ENCODE measurements around the gene UTP25.
"Not testable (repeated sequence)": the region's sequence is repeated elsewhere in the genome, so short reads cannot be mapped to it uniquely, and the experiment has no call there.

Gene UTP25

GRCh38 chr1:209883341-209883971 is 55.7 kb downstream of the UTP25 start:
- Histone ChIP-seq H3K9me3 (ENCODE audit: control insufficient read depth, insufficient read depth, low read length) (no peaks in the 10 kb centered on the region), H3K9ac (ENCODE audit: low read depth, low read length) (no peak overlapping the region), H3K4me3 (ENCODE audit: low read depth, low read length) (no peak overlapping the region), H3K36me3 (ENCODE audit: control insufficient read depth, insufficient read depth, low read length) (no peaks in the 10 kb centered on the region), H3K27me3 (ENCODE audit: control insufficient read depth, insufficient read depth, low read length) (no peaks in the 10 kb centered on the region), H3K4me1 (ENCODE audit: control insufficient read depth, insufficient read depth, low read length) (peaks cover 23% of the 10 kb centered on the region), H3K27ac (ENCODE audit: low read depth, low read length) (peak overlapping the region; percentile 55)

GRCh38 chr1:209884249-209884648 is 56.5 kb downstream of the UTP25 start:
- peaks cover 23% of the 10 kb centered on the region for H3K4me1 ChIP-seq (ENCODE audit: control insufficient read depth, insufficient read depth, low read length)
- H3K36me3 ChIP-seq (ENCODE audit: control insufficient read depth, insufficient read depth, low read length), result no peaks in the 10 kb centered on the region
- peak overlapping the region; percentile 55 for H3K27ac ChIP-seq (ENCODE audit: low read depth, low read length)
- no peak overlapping the region for H3K4me3 ChIP-seq (ENCODE audit: low read depth, low read length)
- no peaks in the 10 kb centered on the region for H3K27me3 ChIP-seq (ENCODE audit: control insufficient read depth, insufficient read depth, low read length)
- H3K9me3 ChIP-seq (ENCODE audit: control insufficient read depth, insufficient read depth, low read length), result no peaks in the 10 kb centered on the region
- H3K9ac ChIP-seq (ENCODE audit: low read depth, low read length), result no peak overlapping the region

DNA sequence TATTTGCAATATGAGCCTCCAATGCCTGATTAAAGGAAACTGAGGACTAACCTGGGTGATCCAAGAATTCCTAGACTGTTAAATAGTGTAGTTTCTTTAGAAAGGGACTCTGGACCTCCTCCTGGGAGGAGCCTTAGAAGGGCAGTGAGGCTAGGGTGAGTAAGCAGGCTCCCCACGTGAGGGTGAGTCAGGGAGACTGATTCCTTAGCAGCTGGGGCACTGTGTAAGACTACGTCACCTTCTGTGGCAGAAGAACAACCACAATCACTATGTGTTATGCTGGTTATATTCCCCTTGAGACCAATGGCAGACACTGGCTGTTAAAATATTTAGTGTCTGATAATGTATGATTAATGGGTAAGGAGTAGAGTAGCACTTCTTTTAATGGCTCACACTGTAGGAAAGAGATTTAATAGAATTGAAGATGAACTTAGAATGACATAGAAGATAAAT is 56.9 kb downstream of the UTP25 start:
- H3K27ac ChIP-seq (ENCODE audit: low read depth, low read length), result peak overlapping the region; percentile 37

DNA sequence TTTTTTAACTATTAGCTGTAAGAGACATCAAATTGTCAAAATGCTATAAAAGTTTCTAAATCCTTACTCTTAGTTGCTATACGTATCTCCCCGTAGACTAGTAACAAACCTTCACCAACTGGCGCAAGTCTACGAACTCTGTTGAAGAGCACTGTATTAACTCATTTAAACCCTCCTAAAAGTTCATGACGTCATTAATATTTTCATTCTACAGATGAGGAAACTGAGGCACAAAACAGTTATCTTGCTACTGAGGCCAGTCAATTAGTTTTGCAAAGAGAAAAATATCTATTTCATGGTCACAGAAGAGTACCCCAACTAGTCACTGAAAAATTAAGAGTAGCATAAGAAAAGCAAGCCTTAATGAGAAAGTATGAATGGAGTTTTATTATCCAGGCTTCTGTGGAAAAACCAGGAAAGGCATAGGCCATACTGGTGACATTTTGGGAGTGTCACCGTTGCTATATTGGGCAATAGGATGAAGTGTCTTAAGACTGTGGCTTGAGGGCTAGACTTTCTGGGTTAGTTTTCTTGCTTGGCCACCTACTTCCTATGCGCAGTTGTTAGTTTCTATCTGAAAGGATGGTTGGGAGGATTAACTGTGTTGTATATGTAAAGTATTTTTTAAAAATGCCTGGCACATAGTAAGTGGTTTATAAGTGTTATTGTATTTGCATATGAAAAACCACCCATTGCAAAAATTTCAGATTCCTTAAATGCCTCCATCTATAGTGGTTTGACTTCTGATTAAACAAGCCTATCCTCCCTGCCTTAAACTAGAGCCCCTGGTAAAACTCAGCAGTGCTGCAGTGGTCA is 57.8 kb downstream of the UTP25 start:
- H3K9ac ChIP-seq (ENCODE audit: low read depth, low read length), result no peak overlapping the region
- H3K4me3 ChIP-seq (ENCODE audit: low read depth, low read length), result no peak overlapping the region
- H3K36me3 ChIP-seq (ENCODE audit: control insufficient read depth, insufficient read depth, low read length), result no peaks in the 10 kb centered on the region
- H3K27ac ChIP-seq (ENCODE audit: low read depth, low read length), result no peak overlapping the region
- H3K9me3 ChIP-seq (ENCODE audit: control insufficient read depth, insufficient read depth, low read length), result no peaks in the 10 kb centered on the region
- peaks cover 23% of the 10 kb centered on the region for H3K4me1 ChIP-seq (ENCODE audit: control insufficient read depth, insufficient read depth, low read length)
- H3K27me3 ChIP-seq (ENCODE audit: control insufficient read depth, insufficient read depth, low read length), result no peaks in the 10 kb centered on the region

More for the DNA sequence above, 56.9 kb downstream of the UTP25 start:
- H3K36me3 ChIP-seq (ENCODE audit: control insufficient read depth, insufficient read depth, low read length), result no peaks in the 10 kb centered on the region
- H3K27me3 ChIP-seq (ENCODE audit: control insufficient read depth, insufficient read depth, low read length), result no peaks in the 10 kb centered on the region
- H3K4me1 ChIP-seq (ENCODE audit: control insufficient read depth, insufficient read depth, low read length), result peaks cover 23% of the 10 kb centered on the region
- H3K9ac ChIP-seq (ENCODE audit: low read depth, low read length), result no peak overlapping the region
- no peaks in the 10 kb centered on the region for H3K9me3 ChIP-seq (ENCODE audit: control insufficient read depth, insufficient read depth, low read length)
- H3K4me3 ChIP-seq (ENCODE audit: low read depth, low read length), result no peak overlapping the region

DNA sequence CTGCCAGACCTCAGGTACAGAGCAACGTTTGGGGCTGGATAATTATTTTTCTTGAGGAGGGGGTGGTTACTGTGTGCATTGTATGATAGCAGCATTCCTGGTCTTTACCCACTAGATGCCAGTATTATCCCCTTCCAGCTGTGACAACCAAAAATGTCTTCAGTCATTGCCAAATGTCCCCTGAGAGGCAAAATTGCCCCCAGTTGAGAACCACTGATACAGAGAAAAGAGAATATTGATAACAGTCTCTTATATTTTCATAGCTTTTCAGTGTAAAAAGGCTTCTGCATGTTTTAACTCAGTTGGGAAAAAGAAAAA is 58.4 kb downstream of the UTP25 start:
- H3K4me3 ChIP-seq (ENCODE audit: low read depth, low read length), result no peak overlapping the region
- H3K9ac ChIP-seq (ENCODE audit: low read depth, low read length), result no peak overlapping the region
- no peaks in the 10 kb centered on the region for H3K27me3 ChIP-seq (ENCODE audit: control insufficient read depth, insufficient read depth, low read length)
- peaks cover 23% of the 10 kb centered on the region for H3K4me1 ChIP-seq (ENCODE audit: control insufficient read depth, insufficient read depth, low read length)
- H3K9me3 ChIP-seq (ENCODE audit: control insufficient read depth, insufficient read depth, low read length), result no peaks in the 10 kb centered on the region
- no peaks in the 10 kb centered on the region for H3K36me3 ChIP-seq (ENCODE audit: control insufficient read depth, insufficient read depth, low read length)
- no peak overlapping the region for H3K27ac ChIP-seq (ENCODE audit: low read depth, low read length)

DNA sequence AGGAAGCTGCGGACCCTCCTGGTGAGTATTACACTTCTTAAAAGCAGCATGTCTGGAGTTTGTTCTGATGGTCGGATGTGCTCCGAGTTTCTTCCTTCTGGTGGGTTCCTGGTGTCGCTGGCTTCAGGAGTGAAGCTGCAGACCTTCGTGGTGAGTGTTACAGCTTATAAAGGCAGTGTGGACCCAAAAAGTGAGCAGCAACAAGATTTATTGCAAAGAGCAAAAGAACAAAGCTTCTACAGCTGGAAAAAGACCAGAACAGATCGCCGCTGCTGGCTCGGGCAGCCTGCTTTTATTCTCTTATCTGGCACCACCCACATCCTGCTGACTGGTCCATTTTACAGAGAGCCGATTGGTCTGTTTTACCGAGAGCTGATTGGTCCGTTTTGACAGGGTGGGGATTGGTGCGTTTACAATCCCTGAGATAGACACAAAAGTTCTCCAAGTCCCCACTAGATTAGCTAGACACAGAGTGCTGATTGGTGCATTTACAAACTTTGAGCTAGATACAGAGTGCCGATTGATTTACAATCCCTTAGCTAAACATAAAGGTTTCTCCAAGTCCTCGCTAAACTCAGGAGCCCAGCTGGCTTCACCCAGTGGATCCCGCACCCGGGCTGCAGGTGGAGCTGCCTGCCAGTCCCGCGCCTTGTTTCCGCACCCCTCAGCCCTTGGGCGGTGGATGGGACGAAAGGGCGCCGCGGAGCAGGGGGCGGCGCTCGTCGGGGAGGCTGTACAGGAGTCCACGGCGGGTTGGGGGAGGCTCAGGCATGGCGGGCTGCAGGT is 60.7 kb downstream of the UTP25 start:
- not testable (repeated sequence) for H3K9me3 ChIP-seq (ENCODE audit: control insufficient read depth, insufficient read depth, low read length); H3K9ac ChIP-seq (ENCODE audit: low read depth, low read length); H3K27ac ChIP-seq (ENCODE audit: low read depth, low read length); H3K27me3 ChIP-seq (ENCODE audit: control insufficient read depth, insufficient read depth, low read length); H3K4me3 ChIP-seq (ENCODE audit: low read depth, low read length); H3K36me3 ChIP-seq (ENCODE audit: control insufficient read depth, insufficient read depth, low read length)
- H3K4me1 ChIP-seq (ENCODE audit: control insufficient read depth, insufficient read depth, low read length), result peaks cover 21% of the 10 kb centered on the region

GRCh38 chr1:209889077-209889418 is 61.3 kb downstream of the UTP25 start:
- peaks cover 15% of the 10 kb centered on the region for H3K4me1 ChIP-seq (ENCODE audit: control insufficient read depth, insufficient read depth, low read length)
- no peaks in the 10 kb centered on the region for H3K9me3 ChIP-seq (ENCODE audit: control insufficient read depth, insufficient read depth, low read length)
- no peak overlapping the region for H3K9ac ChIP-seq (ENCODE audit: low read depth, low read length)
- no peak overlapping the region for H3K27ac ChIP-seq (ENCODE audit: low read depth, low read length)
- H3K36me3 ChIP-seq (ENCODE audit: control insufficient read depth, insufficient read depth, low read length), result no peaks in the 10 kb centered on the region
- H3K4me3 ChIP-seq (ENCODE audit: low read depth, low read length), result no peak overlapping the region
- H3K27me3 ChIP-seq (ENCODE audit: control insufficient read depth, insufficient read depth, low read length), result no peaks in the 10 kb centered on the region

DNA sequence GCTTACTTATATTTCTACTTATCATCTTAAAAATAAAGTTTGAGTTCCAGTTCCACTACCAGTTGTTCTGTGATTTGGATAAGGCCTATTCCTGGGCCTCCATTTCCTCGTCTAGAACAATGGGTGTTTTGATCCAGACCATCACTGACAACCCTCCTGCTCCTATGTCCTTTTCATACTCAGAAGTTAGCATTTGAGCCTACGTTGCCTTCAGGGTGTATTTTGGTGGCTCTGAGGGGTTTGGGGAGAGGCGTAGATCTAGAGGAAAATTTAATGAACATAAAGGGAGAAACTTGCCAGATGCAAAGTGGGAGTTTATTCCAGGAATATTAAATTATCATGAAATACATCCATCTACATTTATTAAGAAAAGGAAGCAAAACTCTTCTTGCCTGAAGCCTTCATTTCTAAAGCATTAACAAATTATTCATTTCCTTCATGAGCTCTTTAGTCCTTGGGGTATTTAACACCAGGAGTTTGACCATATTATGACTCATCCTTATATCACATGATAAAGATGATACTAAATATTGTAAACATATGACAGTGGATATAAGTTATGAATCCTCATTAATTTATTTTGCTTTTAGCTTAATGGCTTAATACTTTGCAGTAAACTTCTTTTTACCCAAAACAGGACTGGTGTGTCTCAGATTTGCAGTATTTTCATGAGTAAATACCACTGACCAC is 63.0 kb downstream of the UTP25 start:
- no peak overlapping the region for H3K27ac ChIP-seq (ENCODE audit: low read depth, low read length)
- no peaks in the 10 kb centered on the region for H3K9me3 ChIP-seq (ENCODE audit: control insufficient read depth, insufficient read depth, low read length)
- H3K36me3 ChIP-seq (ENCODE audit: control insufficient read depth, insufficient read depth, low read length), result no peaks in the 10 kb centered on the region
- H3K4me1 ChIP-seq (ENCODE audit: control insufficient read depth, insufficient read depth, low read length), result 0 out of 2 replicates have a peak, but pooled peaks cover under 1% of the 10 kb centered on the region
- no peak overlapping the region for H3K9ac ChIP-seq (ENCODE audit: low read depth, low read length)
- H3K4me3 ChIP-seq (ENCODE audit: low read depth, low read length), result no peak overlapping the region
- no peaks in the 10 kb centered on the region for H3K27me3 ChIP-seq (ENCODE audit: control insufficient read depth, insufficient read depth, low read length)

- H3K9me3 ChIP-seq (ENCODE audit: control insufficient read depth, insufficient read depth, low read length), result no peaks in the 10 kb centered on the region
- no peaks in the 10 kb centered on the region for H3K27me3 ChIP-seq (ENCODE audit: control insufficient read depth, insufficient read depth, low read length)
- no peak overlapping the region for H3K27ac ChIP-seq (ENCODE audit: low read depth, low read length)
- H3K36me3 ChIP-seq (ENCODE audit: control insufficient read depth, insufficient read depth, low read length), result no peaks in the 10 kb centered on the region
- H3K4me1 ChIP-seq (ENCODE audit: control insufficient read depth, insufficient read depth, low read length), result 0 out of 2 replicates have a peak, but pooled peaks cover 4% of the 10 kb centered on the region
- H3K9ac ChIP-seq (ENCODE audit: low read depth, low read length), result no peak overlapping the region
- H3K4me3 ChIP-seq (ENCODE audit: low read depth, low read length), result no peak overlapping the region
Observed at GRCh38 chr1:209893751-209894150, 66.0 kb downstream of the UTP25 start.

- no peak overlapping the region for H3K9ac ChIP-seq (ENCODE audit: low read depth, low read length)
- peak overlapping the region; percentile 57 for H3K27ac ChIP-seq (ENCODE audit: low read depth, low read length)
Observed at GRCh38 chr1:209895709-209896108, 67.9 kb downstream of the UTP25 start.

More at GRCh38 chr1:209895709-209896108, 67.9 kb downstream of the UTP25 start:
- H3K9me3 ChIP-seq (ENCODE audit: control insufficient read depth, insufficient read depth, low read length), result no peaks in the 10 kb centered on the region
- 0 out of 2 replicates have a peak, but pooled peaks cover 4% of the 10 kb centered on the region for H3K4me1 ChIP-seq (ENCODE audit: control insufficient read depth, insufficient read depth, low read length)
- no peak overlapping the region for H3K4me3 ChIP-seq (ENCODE audit: low read depth, low read length)
- no peaks in the 10 kb centered on the region for H3K36me3 ChIP-seq (ENCODE audit: control insufficient read depth, insufficient read depth, low read length)
- no peaks in the 10 kb centered on the region for H3K27me3 ChIP-seq (ENCODE audit: control insufficient read depth, insufficient read depth, low read length)

All from HUES48 (cell line).